ENCODE results near the gene MRGPRG.

DNA sequence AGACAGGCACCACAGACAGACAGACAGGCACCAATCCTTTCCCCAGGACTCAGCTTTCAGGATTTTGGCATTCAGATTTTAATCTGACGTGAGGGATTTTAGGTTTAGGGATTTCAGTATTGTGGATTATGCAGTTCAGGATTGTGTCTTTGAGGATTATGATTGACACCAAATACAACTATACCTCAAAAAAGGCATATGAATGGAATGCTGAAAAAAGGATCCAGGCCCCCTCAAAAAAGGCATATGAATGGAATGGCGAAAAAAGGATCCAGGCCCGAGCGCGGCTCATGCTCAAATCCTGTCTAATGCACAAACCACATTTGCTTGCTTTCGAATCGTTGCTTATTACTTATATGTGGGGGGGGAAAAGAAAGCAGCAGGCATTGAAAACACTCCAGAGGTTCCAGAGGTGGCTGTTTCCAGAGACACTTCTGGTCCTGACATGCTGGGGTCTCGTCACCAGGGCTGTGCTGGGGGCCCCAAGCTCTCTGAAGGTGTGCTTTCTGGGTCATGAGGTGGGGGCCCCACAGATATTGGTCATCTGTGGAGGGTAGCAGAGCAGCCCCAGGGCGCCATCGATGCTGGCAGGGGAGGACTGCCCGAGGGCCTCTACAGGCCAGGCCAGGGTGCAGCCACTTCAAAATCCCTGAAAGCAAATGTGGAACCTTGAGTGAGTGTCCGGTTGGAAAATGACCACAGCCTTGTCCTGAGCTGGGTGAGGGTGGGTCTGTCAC, 36.7 kb downstream of the MRGPRG start:
- TF ChIP-seq YY1 (IDR thresholded peaks at IDR 0.05; ENCODE audit: insufficient read depth, insufficient read length) (no peak), ZNF274 (IDR thresholded peaks at IDR 0.05; ENCODE audit: low read depth, low read length) (no peak), SUZ12 (IDR thresholded peaks at IDR 0.05; ENCODE audit: extremely low read depth, insufficient read depth, insufficient read length) (no peak)

All from NT2/D1 (cell line).